SK-N-SH treated with all-trans-retinoic acid at 6 μM for 48 hours (cell line): Measurements from ENCODE around the gene SMYD3.

Source experiments
- ATAC-seq: fragments of 200-7000 bp; cut with Tn5 transposase; 3 replicates; pipeline ENCODE4 v1.9.1; 2020; ENCODE audit warnings: mild to moderate bottlenecking, moderate library complexity
- ARNTL ChIP-seq: fragments of 450-650 bp; formaldehyde crosslinking; IDR thresholded peaks from 2 replicates; pipeline ENCODE4 v1.5.0; 2020; ENCODE audit warnings: low read depth, mild to moderate bottlenecking, moderate library complexity, borderline replicate concordance
- BACH2 ChIP-seq: fragments of 250-450 bp; sonication (Bioruptor Pico); IDR thresholded peaks from 2 replicates; pipeline ENCODE4 v1.9.0; 2021; ENCODE audit warnings: mild to moderate bottlenecking, borderline replicate concordance
- CSDC2 ChIP-seq: fragments of 250-450 bp; sonication (Bioruptor Pico); IDR thresholded peaks from 2 replicates; pipeline ENCODE4 v1.5.0; 2020; ENCODE audit warnings: mild to moderate bottlenecking, moderate library complexity
- CSRNP3 ChIP-seq: fragments of 250-450 bp; sonication (Bioruptor Pico); IDR thresholded peaks from 2 replicates; pipeline ENCODE4 v1.5.1; 2021; ENCODE audit warnings: mild to moderate bottlenecking, moderate library complexity
- GLIS3 ChIP-seq: fragments of 250-450 bp; sonication (Bioruptor Pico); IDR thresholded peaks from 2 replicates; pipeline ENCODE4 v1.5.0; 2020; ENCODE audit warnings: mild to moderate bottlenecking, moderate library complexity
- OSR1 ChIP-seq: fragments of 250-450 bp; sonication (Bioruptor Pico); IDR thresholded peaks from 2 replicates; pipeline ENCODE4 v1.8.0; 2022; ENCODE audit warnings: moderate library complexity, mild to moderate bottlenecking, inconsistent platforms
- RARB ChIP-seq: fragments of 250-450 bp; sonication (Bioruptor Pico); IDR thresholded peaks from 2 replicates; pipeline ENCODE4 v1.8.0; 2021; ENCODE audit warnings: mild to moderate bottlenecking, moderate library complexity
- TCF4 ChIP-seq: fragments of 250-450 bp; sonication (Bioruptor Pico); IDR thresholded peaks from 2 replicates; pipeline ENCODE4 v1.8.0; 2021; ENCODE audit warnings: mild to moderate bottlenecking, moderate library complexity, borderline replicate concordance
- ZFP30 ChIP-seq: fragments of 450-650 bp; formaldehyde crosslinking; IDR thresholded peaks from 2 replicates; pipeline ENCODE4 v1.5.0; 2022; ENCODE audit warnings: mild to moderate bottlenecking, moderate library complexity
- ZNF565 ChIP-seq: fragments of 450-650 bp; formaldehyde crosslinking; conservative IDR thresholded peaks from 2 replicates; pipeline ENCODE4 v1.5.0; 2020; ENCODE audit warnings: low read depth, mild to moderate bottlenecking, moderate library complexity
- ZNF70 ChIP-seq: fragments of 450-650 bp; formaldehyde crosslinking; IDR thresholded peaks from 2 replicates; pipeline ENCODE4 v1.5.0; 2020; ENCODE audit warnings: mild to moderate bottlenecking, moderate library complexity
- ZNF8 ChIP-seq: fragments of 450-650 bp; formaldehyde crosslinking; IDR thresholded peaks from 2 replicates; pipeline ENCODE4 v1.5.0; 2020; ENCODE audit warnings: mild to moderate bottlenecking, moderate library complexity
- TF ChIP-seq, protein P1 (sequence below): fragments of 250-450 bp; sonication (Bioruptor Pico); IDR thresholded peaks from 2 replicates; pipeline ENCODE4 v1.8.0; 2020; ENCODE audit warnings: mild to moderate bottlenecking, moderate library complexity, borderline replicate concordance
- TF ChIP-seq, protein P2 (sequence below): fragments of 250-450 bp; sonication (Bioruptor Pico); IDR thresholded peaks from 2 replicates; pipeline ENCODE4 v1.5.0; 2020; ENCODE audit warnings: mild to moderate bottlenecking, moderate library complexity
- TF ChIP-seq, protein P3 (sequence below): fragments of 250-450 bp; sonication (Bioruptor Pico); IDR thresholded peaks from 2 replicates; pipeline ENCODE4 v1.5.1; 2020; ENCODE audit warnings: low read depth, mild to moderate bottlenecking, moderate library complexity

SMYD3 gene

GRCh38 chr1:245710961-245711903 lies 795.8 kb downstream of the SMYD3 start:
- TF ChIP-seq, protein P1, sequence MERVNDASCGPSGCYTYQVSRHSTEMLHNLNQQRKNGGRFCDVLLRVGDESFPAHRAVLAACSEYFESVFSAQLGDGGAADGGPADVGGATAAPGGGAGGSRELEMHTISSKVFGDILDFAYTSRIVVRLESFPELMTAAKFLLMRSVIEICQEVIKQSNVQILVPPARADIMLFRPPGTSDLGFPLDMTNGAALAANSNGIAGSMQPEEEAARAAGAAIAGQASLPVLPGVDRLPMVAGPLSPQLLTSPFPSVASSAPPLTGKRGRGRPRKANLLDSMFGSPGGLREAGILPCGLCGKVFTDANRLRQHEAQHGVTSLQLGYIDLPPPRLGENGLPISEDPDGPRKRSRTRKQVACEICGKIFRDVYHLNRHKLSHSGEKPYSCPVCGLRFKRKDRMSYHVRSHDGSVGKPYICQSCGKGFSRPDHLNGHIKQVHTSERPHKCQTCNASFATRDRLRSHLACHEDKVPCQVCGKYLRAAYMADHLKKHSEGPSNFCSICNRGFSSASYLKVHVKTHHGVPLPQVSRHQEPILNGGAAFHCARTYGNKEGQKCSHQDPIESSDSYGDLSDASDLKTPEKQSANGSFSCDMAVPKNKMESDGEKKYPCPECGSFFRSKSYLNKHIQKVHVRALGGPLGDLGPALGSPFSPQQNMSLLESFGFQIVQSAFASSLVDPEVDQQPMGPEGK (CRISPR knock-in tag), result no peak
- no peak for TF ChIP-seq BACH2 (CRISPR knock-in tag)
- no peak for TF ChIP-seq TCF4 (CRISPR knock-in tag)
- no peak for TF ChIP-seq CSDC2 (CRISPR knock-in tag)
- TF ChIP-seq OSR1, result no peak
- no peak for TF ChIP-seq CSRNP3 (CRISPR knock-in tag)
- no peak for TF ChIP-seq RARB (CRISPR knock-in tag)
- TF ChIP-seq ZNF8 (CRISPR knock-in tag), result no peak
- TF ChIP-seq ZNF565, result no peak
- no peak for TF ChIP-seq ARNTL (CRISPR knock-in tag)
- no peak for TF ChIP-seq ZNF70 (CRISPR knock-in tag)
- TF ChIP-seq, protein P2, sequence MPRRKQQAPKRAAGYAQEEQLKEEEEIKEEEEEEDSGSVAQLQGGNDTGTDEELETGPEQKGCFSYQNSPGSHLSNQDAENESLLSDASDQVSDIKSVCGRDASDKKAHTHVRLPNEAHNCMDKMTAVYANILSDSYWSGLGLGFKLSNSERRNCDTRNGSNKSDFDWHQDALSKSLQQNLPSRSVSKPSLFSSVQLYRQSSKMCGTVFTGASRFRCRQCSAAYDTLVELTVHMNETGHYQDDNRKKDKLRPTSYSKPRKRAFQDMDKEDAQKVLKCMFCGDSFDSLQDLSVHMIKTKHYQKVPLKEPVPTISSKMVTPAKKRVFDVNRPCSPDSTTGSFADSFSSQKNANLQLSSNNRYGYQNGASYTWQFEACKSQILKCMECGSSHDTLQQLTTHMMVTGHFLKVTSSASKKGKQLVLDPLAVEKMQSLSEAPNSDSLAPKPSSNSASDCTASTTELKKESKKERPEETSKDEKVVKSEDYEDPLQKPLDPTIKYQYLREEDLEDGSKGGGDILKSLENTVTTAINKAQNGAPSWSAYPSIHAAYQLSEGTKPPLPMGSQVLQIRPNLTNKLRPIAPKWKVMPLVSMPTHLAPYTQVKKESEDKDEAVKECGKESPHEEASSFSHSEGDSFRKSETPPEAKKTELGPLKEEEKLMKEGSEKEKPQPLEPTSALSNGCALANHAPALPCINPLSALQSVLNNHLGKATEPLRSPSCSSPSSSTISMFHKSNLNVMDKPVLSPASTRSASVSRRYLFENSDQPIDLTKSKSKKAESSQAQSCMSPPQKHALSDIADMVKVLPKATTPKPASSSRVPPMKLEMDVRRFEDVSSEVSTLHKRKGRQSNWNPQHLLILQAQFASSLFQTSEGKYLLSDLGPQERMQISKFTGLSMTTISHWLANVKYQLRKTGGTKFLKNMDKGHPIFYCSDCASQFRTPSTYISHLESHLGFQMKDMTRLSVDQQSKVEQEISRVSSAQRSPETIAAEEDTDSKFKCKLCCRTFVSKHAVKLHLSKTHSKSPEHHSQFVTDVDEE (CRISPR knock-in tag), result no peak
- TF ChIP-seq ZFP30 (CRISPR knock-in tag), result no peak
- ATAC-seq, result no peak

- TF ChIP-seq, protein P3, sequence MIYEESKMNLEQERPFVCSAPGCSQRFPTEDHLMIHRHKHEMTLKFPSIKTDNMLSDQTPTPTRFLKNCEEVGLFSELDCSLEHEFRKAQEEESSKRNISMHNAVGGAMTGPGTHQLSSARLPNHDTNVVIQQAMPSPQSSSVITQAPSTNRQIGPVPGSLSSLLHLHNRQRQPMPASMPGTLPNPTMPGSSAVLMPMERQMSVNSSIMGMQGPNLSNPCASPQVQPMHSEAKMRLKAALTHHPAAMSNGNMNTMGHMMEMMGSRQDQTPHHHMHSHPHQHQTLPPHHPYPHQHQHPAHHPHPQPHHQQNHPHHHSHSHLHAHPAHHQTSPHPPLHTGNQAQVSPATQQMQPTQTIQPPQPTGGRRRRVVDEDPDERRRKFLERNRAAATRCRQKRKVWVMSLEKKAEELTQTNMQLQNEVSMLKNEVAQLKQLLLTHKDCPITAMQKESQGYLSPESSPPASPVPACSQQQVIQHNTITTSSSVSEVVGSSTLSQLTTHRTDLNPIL, result no peak
- TF ChIP-seq GLIS3 (CRISPR knock-in tag) (no peak), RARB (CRISPR knock-in tag) (no peak), TCF4 (CRISPR knock-in tag) (no peak), ZNF8 (CRISPR knock-in tag) (no peak)
- TF ChIP-seq, protein P2 (CRISPR knock-in tag), result no peak
- TF ChIP-seq, protein P1 (CRISPR knock-in tag), result no peak
- TF ChIP-seq, all 23 proteins: peak for 0
- ATAC-seq, result no peak
These were observed 799.1 kb downstream of the SMYD3 start for GRCh38 chr1:245707941-245708340.
